Measurements from ENCODE around the gene UPP1. TPM values are rescaled to one million over a fixed set of nuclear protein-coding genes. Genes with fewer than 3 reads are reported as not detected.

UPP1 gene
- total RNA-seq, 1 donor from 2014 or later: 24.3 TPM

GRCh38 chr7:48084727-48085432 lies 4.2 kb upstream of the UPP1 start:
- intact Hi-C loops (cut with DNase I): no loop called here
- ATAC-seq (peak; percentile 80), DNase-seq (ENCODE audit: low spot score) (peak; percentile 77)

- no peak for DNase-seq (ENCODE audit: low spot score)
- intact Hi-C loops (cut with DNase I): no loop called here
- no peak for ATAC-seq
These were observed 3.7 kb upstream of the UPP1 start for GRCh38 chr7:48085433-48085791.

DNA sequence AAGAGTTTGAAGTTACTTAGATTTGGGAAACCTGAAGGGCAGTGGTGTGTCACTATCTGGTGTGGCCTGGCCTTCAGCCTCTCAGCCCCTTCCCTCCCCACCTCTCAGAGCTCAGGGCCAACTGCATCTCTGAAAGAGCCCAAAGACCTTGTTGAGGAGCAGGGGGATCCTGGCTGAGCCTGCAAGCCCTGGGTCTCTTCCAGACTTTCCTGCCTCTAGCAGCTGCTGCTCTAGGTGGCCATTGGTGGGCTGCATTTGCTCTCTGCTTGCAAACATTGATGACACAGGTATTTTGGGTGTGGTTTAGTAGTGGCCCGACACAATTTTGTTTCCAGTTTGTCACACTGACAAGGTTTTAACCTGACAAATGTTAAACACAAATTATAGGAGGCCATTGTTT lies 3.1 kb upstream of the UPP1 start:
- intact Hi-C loops (cut with DNase I): no loop called here

DNA sequence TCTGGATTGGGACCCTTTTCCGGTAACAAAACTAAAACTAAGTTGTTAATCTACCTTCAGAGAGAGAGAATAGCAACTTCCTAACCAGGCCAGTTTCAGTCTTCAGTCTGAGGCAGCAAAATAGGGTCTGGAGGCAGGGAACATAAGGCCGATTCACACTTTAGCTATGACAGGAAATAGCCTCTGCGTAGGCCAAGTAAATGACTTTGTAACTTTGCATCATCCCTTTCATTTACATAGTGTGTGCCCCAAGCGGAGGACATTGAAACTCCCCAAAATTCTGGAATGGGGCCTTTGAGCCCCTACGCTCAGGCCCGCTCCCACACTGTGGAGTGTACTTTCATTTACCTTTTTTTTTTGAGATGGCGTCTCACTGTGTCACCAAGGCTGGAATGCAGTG lies 1.7 kb upstream of the UPP1 start:
- DNase-seq (ENCODE audit: low spot score): no peak
- no peak for ATAC-seq
- intact Hi-C loops (cut with DNase I): no loop called here

More for the DNA sequence above, 3.1 kb upstream of the UPP1 start:
- no peak for ATAC-seq
- DNase-seq (ENCODE audit: low spot score): no peak

DNA sequence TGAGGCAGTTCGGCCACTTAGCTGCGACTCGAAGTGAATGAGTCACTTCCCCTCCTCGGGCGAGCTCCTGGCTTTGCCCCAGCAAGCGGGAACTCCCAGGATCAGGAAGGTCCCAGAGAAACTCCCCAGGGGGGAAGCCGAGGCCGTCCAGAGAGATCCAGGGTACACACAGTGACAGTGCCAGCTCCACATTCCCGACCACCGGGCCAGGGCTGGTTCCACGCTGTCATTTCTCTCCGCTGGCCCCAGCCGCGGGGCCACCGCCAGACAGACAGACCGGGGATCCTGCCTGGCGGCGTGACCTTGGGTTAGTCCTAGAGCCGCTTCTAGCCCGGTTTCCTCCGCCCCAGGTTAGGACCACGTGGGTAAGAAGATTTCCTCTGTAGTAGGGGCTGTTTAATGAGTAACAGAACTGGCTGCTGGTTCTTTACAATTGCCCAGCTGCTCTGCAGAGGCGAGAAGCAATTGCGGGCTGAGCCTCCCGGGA lies 463 bp upstream of the UPP1 start:
- DNase-seq (ENCODE audit: low spot score): peak; percentile 89
- peak; percentile 81 for ATAC-seq
- intact Hi-C loops (cut with DNase I): no loop called here

GRCh38 chr7:48090095-48090805 lies 1.2 kb downstream of the UPP1 start:
- DNase-seq (ENCODE audit: low spot score): no peak
- intact Hi-C loops (cut with DNase I): no loop called here
- no peak for ATAC-seq

DNA sequence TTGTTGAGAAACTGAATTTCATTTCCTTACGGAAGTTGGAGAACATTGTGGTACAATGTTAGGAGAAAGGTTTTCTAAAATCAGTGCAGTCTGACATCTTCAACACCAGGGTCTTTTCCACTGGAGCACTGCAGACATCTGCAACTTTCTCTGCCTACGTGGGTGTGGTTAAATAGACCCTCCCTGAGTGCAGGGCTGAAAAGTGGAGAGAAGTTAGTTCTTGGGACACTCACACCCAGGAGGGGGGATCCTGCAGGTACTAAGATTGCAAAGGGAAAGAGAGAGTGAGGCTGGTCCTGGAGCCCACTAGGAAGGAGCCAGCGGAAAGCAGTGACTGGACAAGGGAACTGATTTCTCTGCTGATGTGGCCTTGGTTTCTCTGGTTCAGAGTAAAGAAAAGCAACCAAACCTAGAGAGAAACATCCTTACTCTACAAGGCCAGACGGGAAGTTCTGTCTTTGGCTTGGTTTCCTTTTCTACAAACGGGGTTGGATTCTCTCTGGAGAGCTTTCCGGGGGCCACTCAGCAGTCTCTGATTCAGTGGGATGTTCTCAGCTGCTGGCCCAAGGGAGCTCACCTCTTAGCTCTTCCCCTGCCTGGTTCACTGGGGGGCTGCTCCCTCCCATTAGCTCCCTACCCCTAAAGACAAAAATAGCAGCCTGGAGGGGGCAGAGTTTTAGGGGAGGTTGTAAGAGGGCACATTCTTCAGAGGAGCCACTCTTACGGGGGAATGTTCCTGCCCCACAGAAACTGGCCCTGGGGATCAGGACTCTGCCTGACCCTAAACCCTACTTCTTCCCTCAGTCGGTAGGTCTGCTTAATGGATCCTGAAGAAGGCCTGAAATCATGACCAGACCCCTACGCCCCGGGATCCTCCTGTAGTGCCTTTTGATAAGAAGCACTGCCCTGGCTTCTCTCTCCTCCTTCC lies 2.7 kb downstream of the UPP1 start:
- intact Hi-C loops (cut with DNase I): no loop called here
- no peak for DNase-seq (ENCODE audit: low spot score)
- ATAC-seq: no peak

GRCh38 chr7:48094861-48095293 lies 5.8 kb downstream of the UPP1 start:
- intact Hi-C loops (cut with DNase I): no loop called here
- DNase-seq (ENCODE audit: low spot score) (no peak), ATAC-seq (no peak)

GRCh38 chr7:48096273-48096672 lies 7.2 kb downstream of the UPP1 start:
- no peak for DNase-seq (ENCODE audit: low spot score)
- intact Hi-C loops (cut with DNase I): no loop called here
- no peak for ATAC-seq

GRCh38 chr7:48097521-48098231 lies 8.6 kb downstream of the UPP1 start:
- intact Hi-C loops (cut with DNase I): no loop called here
- ATAC-seq (no peak), DNase-seq (ENCODE audit: low spot score) (no peak)

- DNase-seq (ENCODE audit: low spot score): no peak
- ATAC-seq: no peak
- intact Hi-C loops (cut with DNase I): no loop called here
These were observed 9.8 kb downstream of the UPP1 start for GRCh38 chr7:48098846-48099245.

GRCh38 chr7:48099781-48100180 lies 10.7 kb downstream of the UPP1 start:
- intact Hi-C loops (cut with DNase I): loop anchor here (10.0 kb wide), 1 partner anchor 155 kb away; the partner anchor contains the start of gene PKD1L1
- DNase-seq (ENCODE audit: low spot score) (no peak), ATAC-seq (no peak)

GRCh38 chr7:48101352-48101751 lies 12.3 kb downstream of the UPP1 start:
- intact Hi-C loops (cut with DNase I): loop anchor here (10.0 kb wide), 1 partner anchor 157 kb away; the partner anchor contains the start of gene PKD1L1
- ATAC-seq: no peak
- peak; percentile 17 for DNase-seq (ENCODE audit: low spot score)

DNA sequence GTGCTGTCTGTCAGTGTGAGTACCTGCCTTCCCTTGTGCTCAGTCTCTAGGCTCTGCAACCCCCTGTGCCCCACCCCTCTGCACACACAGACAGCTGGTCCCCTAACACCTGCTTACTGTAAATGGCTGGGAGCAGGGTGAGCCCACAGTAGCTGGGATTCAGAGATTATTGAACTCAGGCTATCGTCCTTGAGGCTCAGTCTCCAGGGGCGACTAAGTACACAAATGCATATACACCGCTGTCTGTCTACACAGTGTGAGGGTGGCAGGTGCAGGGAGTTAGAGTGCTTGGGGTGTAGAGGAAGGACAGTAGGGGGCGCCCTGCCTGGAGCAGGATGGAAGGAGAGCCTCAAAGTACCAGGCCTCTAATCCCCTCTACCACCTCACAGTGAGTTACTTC lies 12.9 kb downstream of the UPP1 start:
- intact Hi-C loops (cut with DNase I): loop anchor here (10.0 kb wide), 1 partner anchor 157 kb away; the partner anchor contains the start of gene PKD1L1
- ATAC-seq: no peak
- DNase-seq (ENCODE audit: low spot score): peak; percentile 38

- ATAC-seq: no peak
- intact Hi-C loops (cut with DNase I): loop anchor here (10.0 kb wide), 1 partner anchor 158 kb away; the partner anchor contains the start of gene PKD1L1
- DNase-seq (ENCODE audit: low spot score): no peak
These were observed 13.5 kb downstream of the UPP1 start for GRCh38 chr7:48102530-48102929.

DNA sequence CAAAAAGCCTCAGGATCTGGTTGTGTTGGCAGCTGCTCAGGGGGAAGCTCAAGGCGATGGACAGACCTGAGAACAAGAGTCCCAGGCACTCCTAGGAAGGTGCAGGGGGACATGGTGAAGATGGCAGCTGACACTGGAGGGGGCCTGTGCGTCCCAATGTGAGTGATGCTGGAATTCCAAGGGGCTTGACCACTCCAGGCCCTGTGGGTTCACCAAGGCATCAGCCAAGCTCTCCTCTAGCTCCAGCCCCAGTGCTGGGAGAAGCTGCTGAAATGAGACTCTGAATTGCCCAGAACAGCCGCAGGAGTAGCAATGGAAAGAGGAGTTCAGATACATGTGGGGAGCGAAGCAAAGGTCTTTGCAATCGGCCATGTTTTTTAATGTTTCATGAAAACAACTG lies 16.0 kb downstream of the UPP1 start:
- no peak for DNase-seq (ENCODE audit: low spot score)
- ATAC-seq: no peak
- intact Hi-C loops (cut with DNase I): loop anchor here (10.0 kb wide), 1 partner anchor 160 kb away; the partner anchor contains the start of gene PKD1L1

- intact Hi-C loops (cut with DNase I): loop anchor here (10.0 kb wide), 1 partner anchor 162 kb away; the partner anchor contains the start of gene PKD1L1
- no peak for DNase-seq (ENCODE audit: low spot score)
- ATAC-seq: no peak
These were observed 18.0 kb downstream of the UPP1 start for GRCh38 chr7:48106906-48107659.
